ENCODE measurements around the gene COL4A2.

The COL4A2 gene

GRCh38 chr13:110306960-110307766 is at the start of gene COL4A2, which contains the start of gene COL4A1:
TSS of gene COL4A2 (plus strand) at chr13:110307284. CDS start at chr13:110307904, 620 bp downstream.
TSS of gene COL4A1 (minus strand) at chr13:110307157. CDS start at chr13:110307027, 130 bp downstream.
- DNase-seq (ENCODE audit: low read depth in 3 of 3, low spot score in 1 of 3) = no peak

DNA sequence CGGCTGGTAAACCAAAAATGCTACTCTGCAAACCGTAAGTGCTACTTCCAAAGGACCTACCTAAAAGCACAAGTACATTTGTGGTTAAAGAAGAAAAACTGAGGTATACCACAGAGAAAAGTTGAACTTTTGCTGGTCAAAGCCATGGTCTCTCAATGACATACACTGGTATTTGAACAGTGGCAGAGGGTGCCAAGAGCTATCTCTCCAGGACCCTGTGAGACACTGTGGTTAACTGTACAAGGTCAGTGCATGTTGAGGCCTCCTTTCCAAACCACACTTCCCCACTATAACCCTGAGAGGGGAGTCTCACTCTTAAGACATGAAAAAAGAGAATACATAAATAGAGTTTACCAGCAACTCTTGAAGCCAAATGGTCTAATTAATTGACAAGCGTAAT is 49.7 kb upstream of the COL4A2 start:
- DNase-seq (ENCODE audit: low read depth in 3 of 3, low spot score in 1 of 3) = no peak

DNA sequence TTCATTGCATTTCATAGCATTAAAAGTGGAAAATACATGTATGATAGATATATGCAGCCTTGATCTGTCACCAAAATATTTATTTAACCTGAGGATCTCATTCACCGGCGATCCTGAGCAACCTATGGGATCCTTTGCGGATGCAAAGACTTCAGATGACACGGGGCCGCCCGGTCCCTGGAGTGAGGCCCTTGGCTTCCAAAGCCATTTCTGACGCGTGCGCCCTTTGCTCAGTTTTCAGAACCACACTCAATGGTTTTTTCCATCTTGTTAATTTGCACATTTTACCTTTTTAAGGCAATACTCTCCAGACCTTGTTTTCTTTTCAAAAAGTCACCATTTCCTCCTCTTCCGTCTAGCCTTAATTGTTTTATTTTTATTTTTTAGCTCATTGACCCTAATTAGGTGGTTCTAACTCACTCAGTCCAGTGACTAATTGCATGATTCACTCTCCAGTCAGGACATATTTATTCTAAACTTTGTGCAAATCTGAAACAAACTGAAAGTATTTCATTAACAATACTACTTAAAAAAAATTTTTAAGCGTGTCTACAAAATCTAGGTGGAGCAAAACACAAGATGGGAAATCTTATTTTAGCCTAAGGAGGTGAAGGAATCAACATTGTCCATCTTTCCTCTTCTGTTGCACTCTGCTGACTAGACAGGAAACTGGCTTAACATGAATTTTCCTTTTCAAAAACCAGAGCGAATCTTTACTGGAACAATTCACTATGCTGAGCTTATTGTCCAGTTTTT is 48.0 kb upstream of the COL4A2 start:
- no peak for DNase-seq (ENCODE audit: low read depth in 3 of 3, low spot score in 1 of 3)

GRCh38 chr13:110259651-110260050 is 47.4 kb upstream of the COL4A2 start:
- DNase-seq (ENCODE audit: low read depth in 3 of 3, low spot score in 1 of 3) = no peak

DNA sequence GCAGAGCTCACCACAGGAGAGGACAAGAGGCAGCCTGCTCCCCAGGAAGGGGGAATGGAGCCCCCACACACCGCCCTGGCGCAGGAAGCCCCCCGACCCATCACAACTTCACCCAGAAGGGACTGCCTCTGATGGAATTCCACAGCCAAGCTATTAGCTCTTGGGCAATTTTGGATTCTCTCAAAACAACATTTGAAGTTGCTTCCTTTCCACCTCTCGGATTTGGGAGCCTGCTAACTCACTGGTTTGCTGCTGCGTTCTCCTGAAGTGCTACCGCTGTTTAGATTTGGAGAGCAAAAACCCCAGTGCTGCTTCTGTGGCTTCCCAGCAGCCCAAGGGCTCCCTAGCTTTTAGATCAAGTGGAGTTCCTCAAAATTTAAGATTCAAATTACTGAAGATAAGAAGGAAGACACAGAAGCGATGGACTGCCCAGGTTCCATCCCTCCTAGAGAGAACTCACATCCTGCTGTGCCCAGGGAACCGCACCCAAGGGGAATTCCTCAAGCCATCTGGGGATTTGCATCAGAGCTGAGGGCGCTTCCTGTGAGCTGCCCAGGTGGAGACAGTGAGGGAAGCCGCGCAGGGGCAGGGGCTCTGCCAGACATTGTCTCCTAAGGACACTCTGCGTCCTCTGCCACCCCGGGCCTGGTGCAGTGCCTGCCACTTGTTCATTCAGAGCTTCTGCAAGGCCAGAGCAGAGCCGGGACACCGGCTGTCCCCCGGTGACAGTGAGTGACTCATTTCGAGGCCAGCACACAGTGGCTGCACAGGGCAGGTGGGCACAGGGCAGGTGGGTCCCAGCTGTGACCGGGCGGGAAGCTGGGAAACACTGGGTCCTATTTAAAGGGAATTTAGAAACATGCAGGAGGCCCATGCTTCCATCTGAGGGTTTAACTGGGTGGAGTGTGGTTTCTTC is 45.7 kb upstream of the COL4A2 start:
- no peak for DNase-seq (ENCODE audit: low read depth in 3 of 3, low spot score in 1 of 3)

GRCh38 chr13:110262082-110262436 is 45.0 kb upstream of the COL4A2 start:
- DNase-seq (ENCODE audit: low read depth in 3 of 3, low spot score in 1 of 3) = no peak

- DNase-seq (ENCODE audit: low read depth in 3 of 3, low spot score in 1 of 3) = no peak
These were observed 44.4 kb upstream of the COL4A2 start for GRCh38 chr13:110262508-110263291.

- no peak for DNase-seq (ENCODE audit: low read depth in 3 of 3, low spot score in 1 of 3)
These were observed 43.7 kb upstream of the COL4A2 start for GRCh38 chr13:110263404-110263803.

DNA sequence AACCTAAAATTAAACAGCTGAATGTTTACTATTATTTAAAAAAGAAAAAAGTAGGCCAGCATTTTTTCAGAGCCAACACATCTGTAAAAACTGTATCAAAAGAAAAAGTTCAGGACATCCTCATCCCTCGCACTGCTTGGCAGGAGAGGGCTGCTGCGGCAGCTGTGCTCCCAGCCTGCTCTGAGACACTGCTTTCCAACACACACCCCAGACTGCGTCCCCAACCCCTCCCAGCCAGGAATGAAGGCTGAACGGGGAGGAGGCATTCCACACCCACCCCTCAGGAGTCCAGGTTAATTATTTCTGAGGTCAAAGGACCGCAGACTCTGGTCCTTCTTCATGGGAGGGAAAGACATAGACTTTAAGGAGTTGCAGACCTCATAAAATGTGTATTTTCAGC is 43.2 kb upstream of the COL4A2 start:
- no peak for DNase-seq (ENCODE audit: low read depth in 3 of 3, low spot score in 1 of 3)

GRCh38 chr13:110264685-110265275 is 42.3 kb upstream of the COL4A2 start:
- DNase-seq (ENCODE audit: low read depth in 3 of 3, low spot score in 1 of 3) = no peak

- DNase-seq (ENCODE audit: low read depth in 3 of 3, low spot score in 1 of 3) = no peak
These were observed 41.8 kb upstream of the COL4A2 start for GRCh38 chr13:110265341-110265681.

- no peak for DNase-seq (ENCODE audit: low read depth in 3 of 3, low spot score in 1 of 3)
These were observed 41.2 kb upstream of the COL4A2 start for GRCh38 chr13:110265682-110266430.

DNA sequence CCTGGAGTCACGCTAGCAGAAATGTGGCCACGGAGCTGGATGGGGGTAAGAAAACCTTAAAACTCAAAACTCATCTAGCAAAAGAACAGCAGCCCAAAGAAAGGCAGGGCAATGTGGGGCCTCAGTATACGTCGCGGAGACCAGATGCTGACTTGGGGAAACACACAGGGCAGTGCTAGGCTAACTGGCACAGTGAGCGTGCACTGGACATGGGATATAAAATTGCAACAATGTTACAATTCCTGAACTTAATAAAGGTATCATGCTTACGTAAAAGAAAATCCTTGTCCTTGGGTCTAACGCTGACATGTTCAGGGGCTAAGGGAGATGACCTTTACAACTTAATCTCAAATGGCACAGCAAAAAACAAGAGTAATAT is 40.7 kb upstream of the COL4A2 start:
- no peak for DNase-seq (ENCODE audit: low read depth in 3 of 3, low spot score in 1 of 3)

DNA sequence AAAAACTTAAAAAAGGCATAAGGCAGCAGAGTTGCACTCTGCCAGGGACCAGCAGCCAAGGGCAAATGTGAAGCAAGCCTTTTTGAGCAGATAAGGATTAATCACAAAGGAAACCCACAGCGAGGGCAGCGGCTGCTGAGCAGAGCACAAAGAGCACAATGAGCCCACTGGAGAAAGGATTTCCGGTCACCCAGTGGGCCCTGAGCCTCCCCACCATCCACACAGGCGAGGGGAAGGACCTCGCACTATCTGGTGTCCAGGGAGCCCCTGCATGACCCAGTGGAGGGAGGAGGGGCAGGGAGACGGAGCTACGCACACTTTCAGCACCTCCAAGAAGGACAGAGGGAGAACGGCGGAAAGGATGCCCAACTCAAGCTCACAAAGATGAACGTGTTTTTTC is 40.1 kb upstream of the COL4A2 start:
- no peak for DNase-seq (ENCODE audit: low read depth in 3 of 3, low spot score in 1 of 3)

DNA sequence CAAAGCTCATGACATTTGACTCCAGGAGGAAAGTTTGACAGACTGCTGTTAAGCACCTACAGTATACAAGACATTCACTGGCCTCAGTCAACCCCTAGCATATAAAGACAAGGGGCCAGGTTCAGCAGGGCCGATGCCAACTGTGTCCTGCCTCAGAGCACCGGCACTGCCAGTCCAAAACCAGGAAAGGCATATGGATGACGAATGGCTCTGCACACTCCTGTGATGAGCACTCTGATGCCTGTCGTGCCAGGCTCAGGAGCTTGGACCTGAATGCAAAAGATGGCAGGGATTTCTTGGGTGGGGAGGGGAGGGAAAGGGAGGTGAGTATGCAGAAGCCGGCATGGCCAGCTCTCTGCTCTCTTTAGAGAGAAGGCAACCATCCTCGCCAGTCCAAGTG is 39.0 kb upstream of the COL4A2 start:
- no peak for DNase-seq (ENCODE audit: low read depth in 3 of 3, low spot score in 1 of 3)

DNA sequence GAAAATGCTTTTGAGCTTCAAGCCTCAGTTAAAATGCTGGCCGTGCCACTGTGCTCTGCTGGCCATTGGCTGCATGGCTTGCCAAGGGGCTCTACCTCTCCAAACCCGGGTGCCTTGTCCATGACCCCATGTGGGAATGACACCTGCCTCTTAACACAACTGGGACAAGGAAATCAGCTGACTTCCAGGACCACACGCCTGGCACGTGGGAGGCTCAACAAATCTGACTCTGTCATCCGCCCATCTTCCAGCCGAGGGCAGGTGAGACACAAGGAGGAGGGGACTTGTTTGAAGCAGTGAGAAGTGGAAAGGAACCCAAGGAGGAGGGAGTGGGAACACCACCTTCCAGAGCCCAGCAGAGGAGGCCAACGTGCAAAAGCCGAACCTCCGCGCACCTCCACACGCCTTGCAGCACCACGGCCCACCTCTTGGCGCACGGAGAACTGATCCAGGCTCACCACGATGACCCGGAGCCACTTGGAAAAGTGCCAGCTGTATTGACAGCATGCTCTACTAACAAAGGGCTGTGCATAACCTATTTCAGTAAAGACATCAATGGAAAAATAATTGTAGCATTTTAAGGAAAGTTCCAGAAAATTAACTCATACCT is 38.4 kb upstream of the COL4A2 start:
- no peak for DNase-seq (ENCODE audit: low read depth in 3 of 3, low spot score in 1 of 3)

DNA sequence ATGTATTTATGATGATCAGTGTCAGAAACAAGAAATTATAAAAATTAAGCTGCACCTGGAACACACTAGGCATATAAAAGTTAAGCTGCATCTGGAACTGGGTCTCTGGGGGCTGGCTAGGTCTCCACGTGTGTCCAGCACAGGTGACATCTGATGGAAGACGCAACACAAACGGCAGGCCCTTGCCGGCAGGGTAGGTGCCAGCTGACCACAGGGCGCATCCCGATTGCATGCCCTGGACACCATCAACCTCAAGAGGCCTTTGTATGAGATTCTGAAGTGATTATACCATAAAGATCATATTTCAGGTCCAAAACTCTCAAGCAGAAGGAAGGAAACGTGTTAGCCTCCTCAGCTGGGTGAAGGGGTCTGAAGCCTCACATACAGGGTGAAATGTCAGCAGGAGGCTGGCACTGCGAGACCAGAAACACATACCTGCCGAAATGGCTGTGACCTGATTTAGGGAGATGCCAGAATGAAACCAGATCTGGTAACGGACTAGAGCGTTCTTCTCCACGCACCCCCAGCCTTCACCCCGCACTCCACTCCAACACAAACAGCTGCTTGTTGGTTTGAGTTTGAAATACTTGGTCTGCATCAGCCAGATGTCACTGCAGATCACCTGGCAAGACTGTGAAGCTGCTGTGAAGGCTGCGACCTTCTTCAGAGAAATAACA is 37.4 kb upstream of the COL4A2 start:
- DNase-seq (ENCODE audit: low read depth in 3 of 3, low spot score in 1 of 3) = no peak

DNA sequence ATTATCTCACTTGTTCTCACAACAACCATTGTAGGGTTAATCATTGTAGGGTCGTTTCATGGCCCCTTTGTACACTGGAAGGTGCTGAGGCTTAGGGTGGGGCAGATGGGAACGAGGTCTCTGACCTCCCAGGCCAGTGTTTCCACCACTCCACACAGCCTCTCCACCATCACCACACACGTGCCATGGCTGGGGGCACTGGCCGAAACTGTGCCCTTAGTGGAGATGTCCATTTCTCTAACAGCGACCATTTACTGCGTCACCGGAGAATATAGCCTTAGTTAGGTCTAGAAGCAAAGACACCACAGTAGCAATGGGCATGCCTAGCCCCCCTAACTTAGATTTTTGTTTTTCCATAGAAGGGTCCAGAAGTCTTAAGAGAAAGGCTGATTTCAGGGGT is 36.6 kb upstream of the COL4A2 start:
- no peak for DNase-seq (ENCODE audit: low read depth in 3 of 3, low spot score in 1 of 3)

GRCh38 chr13:110271313-110271712 is 35.8 kb upstream of the COL4A2 start:
- no peak for DNase-seq (ENCODE audit: low read depth in 3 of 3, low spot score in 1 of 3)

Measured in stimulated activated CD4-positive, alpha-beta T cell treated with anti-CD3 and anti-CD28 coated beads, TNF-alpha, amount 100 ng/mL, for 1 hour (primary cell).